NCI-H1092 treated with DMSO at 0.1 percent for 48 hours (cell line): ENCODE measurements around the gene ECE1.
"Not testable (repeated sequence)": the region's sequence is repeated elsewhere in the genome, so short reads cannot be mapped to it uniquely, and the experiment has no call there.

Experiments
- DNase-seq: peaks from one replicate; lab custom pipeline; 2025; lab: John Stamatoyannopoulos, UW

The ECE1 gene

DNA sequence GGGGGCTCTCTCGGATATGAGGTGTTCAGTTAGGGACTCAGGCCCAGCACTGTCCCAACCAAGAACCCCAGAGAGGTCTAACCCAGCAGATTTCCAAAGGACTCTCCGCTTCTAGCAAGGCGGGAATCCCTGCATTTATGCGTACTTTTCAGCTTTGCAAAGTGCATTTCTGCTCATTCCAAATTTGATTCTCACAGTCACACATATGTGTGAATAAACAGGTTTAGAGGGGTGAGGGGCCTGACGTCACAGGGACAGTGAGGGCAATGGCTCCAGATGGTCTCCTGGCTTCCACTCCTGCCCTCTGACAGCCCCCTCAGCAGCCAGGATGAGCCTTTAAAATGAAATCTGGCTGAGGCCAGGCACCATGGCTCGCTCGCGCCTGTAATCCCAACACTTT lies 921 bp upstream of the ECE1 start:
- no peak for DNase-seq

- no peak for DNase-seq
These were observed 282 bp upstream of the ECE1 start for GRCh38 chr1:21290546-21290944.

- DNase-seq, result no peak
These were observed 1.1 kb downstream of the ECE1 start for GRCh38 chr1:21289127-21289526.

- no peak for DNase-seq
These were observed 2.3 kb downstream of the ECE1 start for GRCh38 chr1:21287905-21288514.

- DNase-seq, result not testable (repeated sequence)
These were observed 4.9 kb downstream of the ECE1 start for GRCh38 chr1:21285386-21285785.

- DNase-seq, result no peak
These were observed 5.2 kb downstream of the ECE1 start for GRCh38 chr1:21285055-21285372.

DNA sequence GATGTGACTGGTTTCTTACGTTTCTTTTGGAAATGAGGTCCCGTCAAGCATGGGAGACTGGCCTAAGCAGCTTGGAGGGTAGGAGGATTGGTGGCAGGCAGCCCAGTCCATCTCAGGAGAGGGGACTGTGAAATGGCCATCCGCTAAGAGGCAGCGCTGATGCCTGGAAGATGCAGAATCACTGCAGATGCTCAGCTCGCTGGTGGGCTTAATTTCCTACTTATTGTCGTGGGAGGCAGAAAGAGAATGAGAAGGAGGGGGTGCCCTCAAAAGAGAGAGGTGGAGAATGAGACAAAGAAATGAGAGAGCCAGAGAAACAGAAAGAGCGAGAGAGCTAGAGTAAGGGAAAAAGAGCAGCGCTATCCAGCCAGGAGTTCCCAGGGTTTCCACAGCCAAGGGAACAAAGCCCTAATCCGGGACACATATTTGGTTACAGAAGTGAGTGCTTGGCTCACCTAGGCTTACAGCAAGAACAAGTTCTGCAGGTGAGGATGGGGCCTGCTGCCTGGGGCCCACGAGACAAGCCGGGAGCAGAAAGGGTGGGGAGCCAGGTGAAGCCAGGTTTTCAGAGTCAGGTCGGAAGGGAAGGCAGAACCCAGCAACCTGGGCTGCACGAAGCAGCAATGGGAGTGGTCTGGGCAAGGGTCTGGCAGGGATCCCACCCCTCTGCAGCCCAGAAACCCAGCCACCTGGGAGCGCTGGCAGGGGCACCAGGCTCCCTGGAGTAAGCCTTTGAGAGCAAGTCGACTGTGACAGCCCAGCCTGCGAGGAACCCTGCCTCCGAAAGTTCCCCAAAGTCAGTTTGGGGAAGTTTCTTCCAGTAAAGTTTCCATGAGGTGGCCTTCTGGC lies 5.8 kb downstream of the ECE1 start:
- peak; percentile 31 for DNase-seq

- no peak for DNase-seq
These were observed 6.7 kb downstream of the ECE1 start for GRCh38 chr1:21283524-21283923.

GRCh38 chr1:21282020-21282419 lies 8.2 kb downstream of the ECE1 start:
- not testable (repeated sequence) for DNase-seq

- DNase-seq, result no peak
These were observed 9.8 kb downstream of the ECE1 start for GRCh38 chr1:21280482-21280881.

DNA sequence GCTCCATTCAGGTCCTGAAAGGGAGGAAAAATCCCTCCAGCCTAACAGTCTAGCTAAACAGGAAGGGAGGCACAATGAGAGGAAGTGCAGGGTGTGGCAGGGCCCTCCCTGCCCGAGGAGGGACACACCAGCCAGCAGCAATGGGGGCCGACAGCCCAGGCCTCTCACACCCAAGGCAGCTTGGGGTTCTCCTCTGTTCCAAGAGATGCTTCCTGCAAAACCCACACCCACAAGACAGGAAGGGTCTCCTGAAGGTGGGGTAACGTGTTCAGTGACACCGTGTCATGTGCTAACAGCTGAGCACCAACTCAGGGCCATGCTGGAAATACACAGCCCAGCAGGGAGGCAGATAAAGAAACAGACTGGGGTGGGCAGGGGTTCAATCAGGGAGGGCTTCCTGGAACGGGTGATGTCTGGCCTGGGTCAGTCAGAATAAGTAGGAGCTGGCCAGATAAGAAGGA lies 10.2 kb downstream of the ECE1 start:
- no peak for DNase-seq

DNA sequence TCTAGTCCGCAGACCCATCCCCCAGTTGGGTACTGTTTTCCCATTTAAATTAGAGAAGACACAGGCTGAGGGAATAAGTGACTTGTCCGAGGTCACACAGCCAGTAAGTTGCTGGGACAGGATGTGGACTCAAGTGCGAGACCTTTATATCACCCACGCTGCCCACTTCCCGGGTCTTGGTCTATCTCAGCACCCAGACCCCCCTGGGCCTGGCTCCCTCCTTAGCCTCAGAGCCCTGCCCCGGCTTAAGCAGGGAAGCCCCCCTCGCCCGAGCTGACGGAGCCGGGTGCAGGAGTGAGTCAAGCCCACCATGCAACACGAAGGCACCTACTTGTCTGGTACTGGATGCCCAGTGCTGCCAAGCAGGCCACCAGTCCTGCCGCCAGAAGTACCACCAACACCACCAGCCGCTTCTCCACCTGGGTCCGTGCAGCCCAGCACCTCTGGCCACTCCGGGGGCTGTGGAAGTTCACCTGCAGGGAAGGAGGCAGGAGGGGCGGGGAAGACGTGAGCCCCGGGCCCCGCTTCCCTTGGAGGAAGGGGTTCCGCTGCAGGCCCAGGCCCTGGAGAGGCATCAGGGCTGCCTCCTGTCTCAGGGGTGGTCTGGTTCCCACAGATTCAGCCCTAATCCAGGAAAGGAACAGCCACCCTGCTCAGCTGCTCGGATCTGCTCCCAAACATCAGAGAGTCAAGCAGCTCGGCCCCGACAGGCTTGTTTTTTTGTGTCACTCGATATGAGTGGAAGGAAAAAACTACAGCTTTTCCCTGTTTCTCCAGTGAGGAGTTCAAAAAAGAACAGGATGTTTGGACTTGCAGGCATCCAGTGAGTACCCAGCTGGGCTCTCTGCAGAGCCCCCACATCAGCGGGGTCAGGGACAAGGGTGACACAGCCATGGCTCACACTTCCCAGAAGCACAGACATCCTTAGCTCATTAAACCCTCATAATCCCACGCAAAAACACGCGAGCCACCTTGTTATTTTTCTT lies 11.1 kb downstream of the ECE1 start:
- no peak for DNase-seq

- DNase-seq, result no peak
These were observed 11.9 kb downstream of the ECE1 start for GRCh38 chr1:21278208-21278859.

DNA sequence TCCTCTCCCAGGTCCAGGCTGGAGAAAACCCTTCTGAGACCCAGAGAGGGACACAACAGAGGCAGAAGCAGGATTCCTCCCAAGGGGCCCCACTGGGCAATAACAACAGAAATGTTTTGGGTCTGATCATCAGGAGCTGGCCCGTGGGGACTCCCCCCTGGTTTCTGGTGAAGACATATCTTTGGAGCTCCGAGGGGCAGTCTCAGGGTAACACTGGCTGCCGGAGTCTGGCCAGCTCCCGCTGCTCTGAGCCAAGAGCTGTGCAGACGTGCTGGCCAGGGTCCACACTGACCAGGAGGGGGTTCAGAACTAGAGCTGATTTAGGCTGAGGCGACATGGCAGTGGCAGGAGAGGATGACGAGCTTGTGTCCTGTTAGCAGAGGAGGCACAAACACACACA lies 13.1 kb downstream of the ECE1 start:
- DNase-seq, result no peak

GRCh38 chr1:21272540-21272939 lies 17.7 kb downstream of the ECE1 start:
- peak; percentile 33 for DNase-seq

DNA sequence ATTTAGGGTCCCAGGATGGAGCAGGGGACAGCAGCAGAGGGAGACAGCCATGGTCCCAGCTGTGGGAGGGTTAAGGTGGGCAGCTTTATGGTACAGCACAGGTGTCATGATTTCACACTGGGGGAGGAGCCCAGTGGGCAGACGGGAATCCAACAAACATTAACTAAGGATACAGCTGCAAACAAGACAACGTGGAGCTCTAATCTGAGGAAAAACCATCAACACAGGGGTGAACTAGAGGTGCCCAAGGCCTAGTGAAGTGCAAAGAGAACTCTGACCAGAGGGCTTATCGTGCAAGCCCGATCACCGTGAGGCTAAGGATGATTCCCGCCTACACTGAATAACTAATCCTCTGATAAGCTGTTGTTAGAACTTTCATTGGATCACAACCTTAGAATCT lies 18.7 kb downstream of the ECE1 start:
- no peak for DNase-seq

- DNase-seq, result no peak
These were observed 20.1 kb downstream of the ECE1 start for GRCh38 chr1:21270086-21270689.

DNA sequence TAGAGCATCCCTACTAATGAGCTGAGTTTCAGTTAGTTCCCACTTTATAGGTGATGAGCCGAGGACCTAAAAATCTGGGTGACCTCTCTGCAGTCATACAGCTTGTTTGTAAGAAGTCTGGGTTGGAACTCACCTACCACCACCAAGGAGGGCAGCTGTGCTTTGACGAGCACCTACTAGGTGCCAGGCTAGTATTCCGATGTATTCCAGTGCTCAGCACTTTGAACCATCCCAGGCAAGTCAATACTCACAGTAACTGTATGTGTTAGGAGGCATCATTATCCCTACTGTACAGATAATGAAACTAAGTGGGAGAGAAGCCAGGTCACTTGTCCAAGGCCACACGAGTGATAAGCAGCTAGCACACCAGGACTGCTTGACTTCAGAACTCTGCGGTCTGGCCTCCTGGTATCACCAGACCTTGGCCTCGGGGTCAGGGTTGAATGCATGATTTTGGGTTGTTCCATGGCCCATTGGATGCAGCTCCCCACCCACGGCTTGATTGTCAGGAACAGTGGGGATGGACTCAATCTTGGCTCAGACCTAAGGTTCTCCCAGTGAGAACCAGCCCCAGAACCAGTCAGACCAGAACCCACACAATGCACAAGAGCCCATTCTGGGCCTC lies 20.7 kb downstream of the ECE1 start:
- no peak for DNase-seq

DNA sequence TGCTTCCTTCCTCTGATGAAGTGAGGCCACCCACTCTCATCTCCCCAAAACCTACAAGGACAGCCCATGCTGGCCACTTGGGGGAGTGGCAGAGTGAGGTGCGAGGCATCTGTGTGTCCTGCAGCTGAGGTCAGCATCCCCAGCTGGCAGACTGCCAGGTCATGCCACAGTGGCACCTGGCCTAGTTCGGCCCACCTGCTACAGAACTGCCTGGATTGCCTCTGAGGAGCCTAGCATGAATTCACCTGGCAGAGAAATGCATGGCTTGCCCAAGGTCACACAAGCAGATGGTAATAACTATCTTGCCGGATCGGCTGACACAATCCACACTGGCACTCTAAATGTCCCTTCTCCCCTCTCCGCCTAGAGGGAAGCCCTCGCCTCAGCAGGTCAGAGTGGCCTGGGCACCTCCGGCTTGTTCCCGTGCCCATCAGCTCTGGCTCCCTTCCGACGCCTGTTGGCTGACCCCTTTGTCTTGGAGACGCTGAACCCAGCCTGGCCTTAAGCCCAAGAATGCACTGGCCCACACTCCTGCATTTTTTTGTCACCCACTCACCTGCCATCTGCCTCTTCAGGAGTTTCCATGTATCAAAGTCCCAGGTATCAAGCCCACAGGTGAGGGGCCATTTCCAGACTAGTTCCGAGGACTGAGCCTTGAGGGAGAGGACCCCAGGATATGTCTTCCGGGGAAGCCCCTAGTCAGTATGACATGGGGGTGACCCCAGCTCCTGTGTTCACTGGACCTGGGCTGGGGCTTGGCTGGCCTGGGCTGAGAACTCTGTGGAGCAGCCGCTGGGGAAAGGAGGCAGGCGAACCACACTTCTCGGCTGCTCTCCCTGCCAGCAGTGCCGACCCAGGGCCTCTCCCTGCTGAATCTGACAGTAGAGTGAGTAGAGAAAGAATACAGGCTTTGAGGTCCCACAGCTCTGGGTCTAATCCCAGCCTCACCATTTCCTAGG lies 21.7 kb downstream of the ECE1 start:
- peak; percentile 76 for DNase-seq
